Stimulated activated CD8-positive, alpha-beta memory T cell treated with anti-CD3 and anti-CD28 coated beads, Interleukin-4, amount 100 ng/mL, for 1 hour (primary cell): Measurements from ENCODE around the gene DCAF4.

Experiments
- DNase-seq, 2 donors: peaks; one replicate each; pipeline ENCODE4 v3.0.0-alpha.2; 2020; ENCODE audit warnings: low read depth in 2 of 2, low spot score in 1 of 2

Gene DCAF4

GRCh38 chr14:72926292-72927028 lies at the start of gene DCAF4:
Gene DCAF4 (plus strand): TSS chr14:72926464. CDS start chr14:72937979, 11,515 bp downstream.
- DNase-seq: peak; percentile 76 to 89

GRCh38 chr14:72876710-72877063 lies 49.6 kb upstream of the DCAF4 start:
- no peak for DNase-seq

- no peak for DNase-seq
These were observed 47.5 kb upstream of the DCAF4 start for GRCh38 chr14:72878746-72879145.

GRCh38 chr14:72879431-72879830 lies 46.8 kb upstream of the DCAF4 start:
- no peak for DNase-seq

- DNase-seq: no peak
These were observed 46.1 kb upstream of the DCAF4 start for GRCh38 chr14:72880164-72880563.

GRCh38 chr14:72880820-72881219 lies 45.4 kb upstream of the DCAF4 start:
- no peak for DNase-seq

- no peak for DNase-seq
These were observed 44.7 kb upstream of the DCAF4 start for GRCh38 chr14:72881543-72881942.

- DNase-seq: no peak
These were observed 44.2 kb upstream of the DCAF4 start for GRCh38 chr14:72882047-72882446.

GRCh38 chr14:72882463-72882862 lies 43.8 kb upstream of the DCAF4 start:
- no peak for DNase-seq

- no peak for DNase-seq
These were observed 43.2 kb upstream of the DCAF4 start for GRCh38 chr14:72883109-72883508.

GRCh38 chr14:72883961-72884360 lies 42.3 kb upstream of the DCAF4 start:
- DNase-seq: no peak

- DNase-seq: no peak
These were observed 41.9 kb upstream of the DCAF4 start for GRCh38 chr14:72884386-72884785.

GRCh38 chr14:72887514-72887913 lies 38.8 kb upstream of the DCAF4 start:
- DNase-seq: no peak

GRCh38 chr14:72888192-72888591 lies 38.1 kb upstream of the DCAF4 start:
- DNase-seq: no peak

GRCh38 chr14:72888636-72889201 lies 37.5 kb upstream of the DCAF4 start:
- no peak for DNase-seq

GRCh38 chr14:72889366-72889765 lies 36.9 kb upstream of the DCAF4 start:
- no peak for DNase-seq

GRCh38 chr14:72891666-72892102 lies 34.6 kb upstream of the DCAF4 start:
- DNase-seq: no peak

GRCh38 chr14:72892103-72892878 lies 34.0 kb upstream of the DCAF4 start:
- no peak for DNase-seq

GRCh38 chr14:72892879-72893635 lies 33.2 kb upstream of the DCAF4 start:
- DNase-seq: no peak

GRCh38 chr14:72893636-72894322 lies 32.5 kb upstream of the DCAF4 start, which contains the start of gene DPF3:
Gene DPF3 (minus strand): TSS chr14:72894101. CDS start chr14:72894088, 13 bp downstream.
- peak; percentile 82 to 83 for DNase-seq

GRCh38 chr14:72894323-72894622 lies 32.0 kb upstream of the DCAF4 start:
- no peak for DNase-seq
